Astrocyte (in vitro differentiated cells and primary cell): ENCODE data around the gene KCNAB1.

Source experiments
- CTCF ChIP-seq: IDR thresholded peaks from 2 replicates; pipeline ENCODE4 v1.5.1; 2011; ENCODE audit warnings: low read depth, mild to moderate bottlenecking, inconsistent platforms, low read length, moderate library complexity; ENCODE audit not compliant: insufficient read depth
- EZH2 ChIP-seq: IDR thresholded peaks from 2 replicates; pipeline ENCODE4 v1.6.1; 2012; ENCODE audit warnings: mild to moderate bottlenecking, low read length, inconsistent platforms; ENCODE audit not compliant: insufficient read depth

DNA sequence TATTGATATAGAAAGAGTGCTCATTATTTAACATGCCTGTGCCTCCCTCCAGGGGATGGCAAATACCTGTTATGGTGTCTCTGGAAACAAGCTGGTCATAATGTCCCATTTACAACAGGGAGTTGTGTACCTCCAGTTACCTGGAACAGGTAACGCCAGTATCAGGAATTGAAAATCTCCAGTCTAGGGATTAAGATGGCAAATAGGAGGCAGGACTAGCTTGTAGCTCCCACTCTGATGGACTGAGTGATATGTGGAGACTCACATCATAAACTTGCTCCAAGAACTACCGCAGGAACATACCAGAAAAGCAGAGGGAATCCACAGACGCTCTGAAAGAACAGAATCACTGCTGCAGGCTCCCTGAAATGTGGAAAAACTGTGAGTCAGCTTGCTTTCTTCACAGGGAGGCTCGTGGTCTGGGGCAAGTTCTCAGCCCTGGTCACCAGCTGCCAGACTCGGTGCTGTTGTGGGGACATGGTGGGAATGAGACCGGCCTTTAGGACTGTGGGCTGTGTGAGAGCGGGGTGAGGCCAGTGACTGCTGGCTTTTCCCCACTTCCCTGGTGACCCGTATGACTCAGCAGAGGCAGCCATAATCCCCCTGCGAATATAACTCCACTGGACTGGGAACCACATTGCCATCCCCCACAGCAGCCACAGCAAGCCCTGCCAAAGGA lies 97.4 kb downstream of the KCNAB1 start:
- TF ChIP-seq CTCF (no peak), EZH2 (no peak)
